GM21723 (cell line): ENCODE data around the gene WDR31.

Experiments
- ATAC-seq: cut with Tn5 transposase; IDR thresholded peaks from one replicate; pipeline ENCODE4 v1.9.1; 2021; ENCODE audit warnings: mild to moderate bottlenecking, moderate library complexity; ENCODE audit not compliant: unreplicated experiment

Gene WDR31

DNA sequence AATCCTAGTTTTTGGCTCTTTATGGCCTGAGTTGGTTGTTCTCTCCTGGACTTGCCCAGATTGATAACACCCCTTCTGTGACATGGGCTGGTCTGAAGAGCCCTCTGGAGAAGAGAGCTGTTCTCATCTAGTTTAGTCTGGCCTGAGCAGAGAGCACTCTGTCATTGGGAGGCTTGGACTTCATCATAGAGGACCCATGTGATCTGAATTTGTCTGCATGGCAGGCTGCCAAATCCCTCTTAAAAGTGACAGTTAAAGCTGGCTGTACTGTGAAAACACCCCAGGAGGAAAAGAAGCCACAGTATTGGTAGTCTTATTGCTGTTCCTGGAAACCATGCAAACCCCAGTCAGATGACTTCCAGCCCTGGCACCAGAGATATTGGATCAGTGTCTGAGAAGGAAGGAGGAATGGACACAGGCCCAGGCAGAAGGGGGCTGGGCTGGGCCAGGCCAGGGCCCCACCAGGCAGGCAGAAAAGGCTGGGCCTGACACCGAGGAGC lies 3.7 kb upstream of the WDR31 start:
- ATAC-seq: no peak

DNA sequence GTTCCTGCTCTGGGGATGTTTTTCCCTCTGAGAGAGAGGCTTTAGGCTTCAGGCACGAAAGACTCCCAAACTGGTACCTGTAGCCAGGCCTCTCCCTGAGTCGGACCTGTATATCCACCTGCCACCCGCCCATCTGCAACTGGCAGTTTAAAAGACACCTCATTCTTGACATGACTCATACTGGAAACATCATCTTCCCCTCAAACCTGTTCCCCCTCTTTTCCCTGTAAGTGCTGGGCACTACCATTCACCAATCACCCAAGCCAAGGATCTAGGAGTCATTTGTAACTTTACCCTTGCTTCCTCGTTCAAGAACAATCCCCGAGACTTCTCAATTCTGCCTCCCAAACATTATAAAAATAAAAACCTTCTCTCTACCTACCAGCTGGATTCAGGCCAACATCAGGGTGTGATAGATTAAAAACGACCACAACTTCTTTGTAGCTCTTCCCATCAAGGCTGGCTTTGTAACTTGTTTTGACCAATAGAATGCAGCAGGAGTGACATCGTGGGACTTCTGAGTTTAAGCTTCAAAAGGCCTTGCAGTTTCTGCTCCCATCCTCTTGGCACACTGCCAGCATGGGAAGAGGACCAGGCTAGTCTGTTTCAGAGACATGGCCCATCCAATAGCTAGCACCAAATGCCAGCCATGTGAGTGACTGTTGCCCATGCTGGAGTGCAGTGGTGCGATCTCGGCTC lies 1.8 kb upstream of the WDR31 start:
- no peak for ATAC-seq

DNA sequence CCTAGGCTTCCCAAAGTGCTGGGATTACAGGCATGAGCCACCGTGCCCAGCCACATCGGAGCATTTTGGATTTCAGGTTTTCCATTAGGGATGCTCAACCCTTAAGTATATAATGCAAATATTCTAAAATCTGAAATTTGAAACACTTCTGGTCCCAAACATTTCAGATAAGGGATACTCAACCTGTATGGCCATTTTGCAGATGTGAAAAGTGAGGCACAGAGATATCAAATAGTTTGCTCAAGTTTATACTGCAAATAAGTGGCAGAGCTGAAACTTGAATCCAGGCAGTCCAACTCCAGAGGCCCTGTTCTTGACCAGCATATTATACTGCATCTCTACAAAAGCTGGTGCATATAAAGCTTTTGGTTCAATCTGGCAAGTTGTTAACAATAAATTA lies 2.4 kb downstream of the WDR31 start:
- ATAC-seq: no peak

DNA sequence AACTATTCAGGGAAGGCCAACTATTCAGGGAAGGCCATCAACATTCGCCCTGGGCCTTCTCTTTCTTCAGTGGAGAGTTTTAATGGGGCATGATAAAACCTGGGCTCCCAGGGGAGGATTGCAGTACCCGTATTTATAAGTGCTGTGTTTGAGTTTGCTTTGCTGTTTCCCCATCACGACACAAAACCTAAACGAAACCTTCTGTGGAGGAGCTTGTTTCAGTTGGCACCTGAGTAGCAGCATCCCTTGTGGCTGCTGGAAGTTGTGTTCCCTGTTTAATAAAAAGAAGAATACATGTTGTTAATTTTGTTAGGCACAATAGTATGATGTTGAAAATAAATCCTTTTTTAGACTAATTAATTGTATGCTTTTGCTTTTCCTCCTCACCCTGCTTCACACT lies 8.3 kb downstream of the WDR31 start:
- ATAC-seq: no peak

DNA sequence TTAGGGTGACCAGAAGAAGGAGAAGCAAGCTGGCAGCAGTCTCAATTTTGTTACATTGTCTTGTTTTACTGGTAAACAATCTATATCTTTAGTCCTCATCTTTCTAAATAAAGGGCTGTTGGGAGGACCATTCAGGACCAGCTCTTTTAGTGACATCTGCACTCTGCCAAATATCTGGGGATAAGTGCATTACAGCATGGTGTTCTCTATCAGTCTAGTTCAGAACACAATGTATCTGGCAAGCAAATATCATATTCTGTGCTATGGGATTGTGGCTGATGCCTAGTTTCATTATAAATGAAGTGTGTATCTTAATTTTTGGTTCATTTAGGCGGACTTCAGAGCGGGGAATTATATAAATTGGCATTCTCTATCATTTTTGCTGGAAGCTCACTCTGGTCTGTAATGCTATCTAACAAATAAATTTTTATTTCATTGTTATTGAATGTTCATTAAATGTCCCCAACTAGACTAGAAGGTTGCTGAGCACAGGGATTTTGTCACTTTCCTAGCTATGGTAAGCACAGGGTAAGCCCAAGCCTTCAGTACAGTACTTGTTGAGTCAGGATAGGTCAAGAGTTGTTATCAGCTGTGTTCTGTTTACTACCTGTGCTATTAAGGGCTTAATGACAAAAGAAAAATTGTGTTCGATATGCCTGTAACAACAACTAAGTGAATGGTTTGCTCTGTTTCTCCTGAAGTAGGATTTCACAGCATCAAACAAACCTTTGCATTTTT lies 11.9 kb downstream of the WDR31 start:
- no peak for ATAC-seq

DNA sequence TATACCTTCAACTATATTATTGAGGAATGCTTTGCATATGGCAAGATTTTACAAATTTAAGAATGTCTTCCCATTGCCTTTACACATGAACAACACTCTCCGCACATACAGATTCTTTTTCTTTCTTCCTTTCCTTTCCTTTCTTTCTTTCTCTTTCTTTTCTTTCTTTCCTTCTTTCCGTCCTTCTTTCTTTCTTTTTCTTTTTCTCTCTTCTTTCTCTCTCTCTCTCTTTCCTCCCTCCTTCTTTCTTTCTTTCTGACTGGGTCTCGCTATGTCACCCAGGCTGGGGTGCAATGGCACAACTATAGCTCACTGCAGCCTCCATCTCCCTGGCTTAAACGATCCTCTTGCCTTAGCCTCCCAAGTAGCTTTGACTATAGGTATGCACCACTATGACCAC lies 13.8 kb downstream of the WDR31 start:
- ATAC-seq: no peak

DNA sequence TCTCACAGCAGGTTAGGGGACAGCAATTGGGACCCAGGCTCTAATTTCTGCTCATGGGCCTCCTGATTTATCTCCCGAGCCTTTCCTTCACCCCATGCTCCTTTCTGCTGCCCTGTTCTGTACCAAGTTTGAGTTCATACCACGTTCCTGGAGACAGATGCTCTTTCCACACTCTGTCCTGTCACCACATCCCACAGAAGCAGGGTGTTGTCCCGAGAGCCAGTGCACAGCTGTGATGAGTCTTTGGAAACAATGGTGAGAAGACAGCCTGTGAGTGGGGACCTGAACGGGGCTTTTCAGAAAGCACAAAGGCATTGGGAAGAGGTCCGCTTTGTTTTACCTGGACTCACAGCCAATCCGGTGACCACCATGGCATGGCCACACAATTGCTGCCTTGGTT lies 17.4 kb downstream of the WDR31 start:
- no peak for ATAC-seq

DNA sequence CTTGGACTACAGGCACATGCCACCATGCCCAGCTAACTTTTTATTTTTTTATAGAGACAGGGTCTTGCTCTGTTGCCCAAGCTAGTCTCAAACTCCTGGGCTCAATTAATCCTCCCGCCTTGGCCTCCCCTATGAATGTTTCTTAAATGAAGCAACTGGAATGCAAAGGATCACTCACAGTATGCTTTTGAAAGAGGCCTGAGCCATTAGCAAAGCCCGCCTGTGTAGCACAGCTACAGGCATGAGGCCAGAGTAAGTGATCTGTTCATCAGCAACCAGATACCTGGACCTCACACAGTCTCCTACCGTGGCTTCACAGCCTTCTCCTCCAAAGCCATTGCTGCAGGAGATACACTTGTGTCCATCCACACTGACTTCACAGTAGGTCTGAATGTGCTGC lies 20.0 kb downstream of the WDR31 start:
- ATAC-seq: no peak

DNA sequence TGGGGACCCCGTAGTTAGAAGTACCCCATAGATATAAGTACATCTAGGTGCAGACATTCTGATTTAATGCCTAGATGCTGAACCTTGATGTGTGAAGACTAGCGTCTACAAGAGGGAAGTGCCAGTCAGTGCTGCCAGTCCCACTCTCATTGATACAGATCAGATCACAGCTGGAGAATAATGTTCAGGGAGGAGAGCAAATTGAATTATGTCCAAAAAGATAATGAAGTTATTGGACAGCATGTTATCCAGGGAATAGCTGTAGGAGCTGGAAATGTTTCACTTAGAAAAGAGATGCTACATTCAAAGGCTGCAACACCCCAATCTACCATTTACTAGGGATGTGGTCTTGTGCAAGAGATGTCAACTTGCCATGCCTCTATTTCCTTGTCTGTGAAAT lies 21.0 kb downstream of the WDR31 start:
- ATAC-seq: no peak

DNA sequence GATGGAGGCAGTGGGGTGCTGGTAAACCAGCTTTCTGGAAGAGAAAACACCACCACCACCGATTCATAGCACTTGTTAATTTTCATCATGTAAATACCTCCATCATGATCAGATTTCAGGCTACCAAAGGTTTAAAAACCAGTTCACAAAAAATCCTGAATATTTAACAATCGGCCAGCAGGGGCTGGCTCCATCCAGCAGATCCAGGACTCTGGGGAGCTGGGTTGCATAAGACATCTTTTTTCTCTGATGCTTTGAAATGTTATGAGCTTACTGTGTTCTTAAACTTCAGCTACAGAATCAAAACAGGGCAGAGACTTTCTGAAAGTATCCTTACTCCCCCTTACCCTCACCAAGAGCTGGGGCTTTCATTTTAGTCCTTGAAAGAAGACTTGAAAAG lies 22.3 kb downstream of the WDR31 start:
- no peak for ATAC-seq

DNA sequence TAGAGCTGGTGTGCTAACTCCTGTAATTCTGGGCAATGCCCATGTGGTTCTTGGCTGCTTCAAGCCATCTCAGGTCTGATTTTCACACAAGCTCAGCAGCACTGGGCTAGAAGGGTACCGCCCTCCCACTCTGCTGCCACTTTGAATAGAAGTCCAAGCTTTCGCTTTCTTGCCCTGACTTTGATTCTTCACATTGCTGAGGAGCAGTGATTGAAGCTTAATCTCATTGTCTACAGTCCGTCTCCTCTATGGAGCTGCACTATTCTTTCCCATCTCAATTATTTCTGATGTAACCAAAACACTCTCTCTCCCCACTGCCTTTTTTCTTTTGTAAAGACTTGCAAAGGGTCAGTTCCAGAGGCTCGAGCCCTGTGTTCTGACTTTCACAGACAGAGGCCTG lies 24.0 kb downstream of the WDR31 start:
- no peak for ATAC-seq

DNA sequence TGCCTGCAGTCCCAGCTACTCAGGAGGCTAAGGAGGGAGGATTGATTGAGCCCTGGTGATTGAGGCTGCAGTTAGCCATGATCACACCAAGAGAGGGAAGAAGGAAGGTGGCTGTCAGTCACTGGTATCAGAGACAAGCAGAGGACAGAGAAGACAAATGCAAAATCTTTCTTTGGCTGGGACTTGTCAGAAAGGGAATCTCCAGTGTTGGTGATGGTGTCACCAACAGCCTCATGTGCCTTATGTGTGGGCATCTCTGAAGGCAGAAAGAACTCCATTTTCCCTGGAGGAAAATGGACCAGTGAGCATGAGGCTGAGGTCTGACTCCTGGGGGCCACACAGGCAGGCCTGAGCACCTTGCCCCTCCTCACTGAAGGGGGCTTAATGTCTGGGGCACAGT lies 24.8 kb downstream of the WDR31 start:
- no peak for ATAC-seq

DNA sequence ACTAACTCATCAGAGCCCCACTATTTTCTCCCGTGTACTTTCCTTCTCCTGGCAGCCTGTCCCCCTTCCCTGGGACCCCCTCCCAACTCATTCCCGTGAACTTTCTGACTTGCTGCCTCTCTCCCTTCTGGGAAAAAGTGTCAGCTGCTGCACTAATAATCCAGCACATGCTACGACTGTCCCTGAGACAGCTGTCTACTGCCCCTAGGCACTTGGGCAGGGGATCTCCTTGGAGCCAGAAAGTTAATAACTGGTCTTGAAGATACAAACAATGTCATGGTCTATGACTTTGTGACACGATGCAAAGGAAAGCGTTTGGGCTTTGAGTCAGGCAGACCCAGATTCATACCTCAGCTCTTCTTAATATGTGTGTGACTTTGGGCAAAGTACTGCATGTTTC lies 26.8 kb downstream of the WDR31 start:
- no peak for ATAC-seq

DNA sequence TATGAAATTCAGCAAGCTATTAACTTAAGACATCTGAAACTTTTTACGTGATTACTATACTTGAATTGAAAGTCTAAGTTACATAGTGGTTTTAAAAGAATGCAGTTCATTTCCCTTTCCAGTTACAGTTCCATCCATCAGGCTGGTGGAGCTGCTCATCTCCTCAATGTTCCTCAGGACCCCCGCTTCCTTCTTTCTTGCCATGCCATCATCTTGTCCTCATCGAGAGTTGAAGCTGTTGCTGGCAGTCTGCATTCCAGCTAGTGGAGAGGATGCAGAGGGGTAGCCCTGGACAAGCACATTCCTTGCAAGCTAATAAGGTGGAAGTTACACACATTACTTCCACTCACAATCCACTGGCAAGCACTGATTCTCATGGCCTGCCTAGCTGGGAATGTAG lies 28.1 kb downstream of the WDR31 start:
- ATAC-seq: no peak

DNA sequence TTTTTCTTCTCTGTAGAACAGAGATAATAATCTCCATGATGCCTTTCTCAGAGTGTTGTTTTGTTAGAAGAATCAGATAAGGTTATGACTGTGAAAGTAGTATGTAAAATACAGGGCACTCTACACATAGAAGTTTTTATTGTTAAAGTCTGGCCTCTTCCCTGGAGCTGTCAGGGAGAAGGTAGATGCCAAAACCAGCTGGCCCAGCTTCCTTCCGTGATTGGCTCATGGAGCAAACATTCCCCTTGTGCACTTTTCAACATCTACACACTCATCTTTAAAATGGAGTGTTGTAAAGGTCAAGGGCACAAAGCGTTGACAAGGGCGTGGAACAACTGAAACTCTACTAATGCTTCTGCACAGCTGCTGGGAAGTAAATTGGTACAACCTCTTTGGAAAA lies 29.5 kb downstream of the WDR31 start:
- no peak for ATAC-seq

DNA sequence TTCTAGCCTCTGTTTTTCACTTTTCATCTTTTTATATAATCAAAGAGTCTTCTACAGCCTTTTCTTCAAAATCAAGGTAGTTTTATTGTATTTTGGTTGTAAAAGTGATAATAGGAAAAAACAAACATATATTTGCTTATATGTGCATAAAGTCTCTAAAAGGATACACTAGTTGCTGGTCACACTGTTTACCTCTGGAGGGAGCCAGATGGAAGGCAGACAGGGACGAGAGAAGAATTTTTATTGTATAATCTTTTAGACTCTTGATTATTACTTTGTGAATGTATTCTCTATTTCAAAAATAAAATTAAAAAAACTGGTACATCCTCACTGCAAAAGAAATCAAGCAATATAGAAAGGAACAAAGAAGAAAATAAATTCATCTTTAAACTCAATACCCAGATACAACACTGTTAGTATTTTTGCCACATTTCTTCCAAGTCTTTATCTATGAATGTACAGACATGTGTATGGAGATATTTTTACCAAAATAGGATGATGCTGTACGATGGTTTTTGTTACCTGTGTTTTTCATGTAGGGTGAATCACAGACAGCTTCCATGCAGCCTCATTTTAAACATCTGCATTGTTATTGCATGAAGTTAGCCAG lies 30.8 kb downstream of the WDR31 start:
- no peak for ATAC-seq

DNA sequence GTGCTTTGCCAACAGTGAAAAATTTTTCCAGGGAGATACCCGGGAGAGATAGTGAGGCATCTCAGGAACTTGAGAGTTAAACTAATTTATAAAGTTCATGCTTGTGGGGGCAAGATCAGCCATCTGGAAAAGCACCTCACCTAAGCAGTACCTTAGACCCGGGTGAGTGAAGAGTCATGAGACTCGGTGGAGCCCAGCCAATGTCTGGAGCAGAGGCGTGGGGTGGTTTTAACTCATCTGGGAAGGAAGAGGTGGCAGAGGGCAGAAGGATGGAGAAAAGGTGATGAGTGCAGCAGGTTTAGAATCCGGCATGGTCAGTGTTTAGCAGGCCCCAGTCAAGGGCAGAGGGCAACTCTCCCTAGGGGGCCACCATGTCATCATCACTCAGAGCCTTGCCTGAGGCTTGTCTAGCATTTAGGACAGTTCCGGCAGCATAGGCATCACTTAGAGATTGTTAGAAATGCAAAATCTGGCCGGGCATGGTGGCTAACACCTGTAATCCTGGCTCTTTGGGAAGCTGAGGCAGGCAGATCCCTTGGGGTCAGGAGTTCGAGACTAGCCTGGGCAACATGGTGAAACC lies 32.6 kb downstream of the WDR31 start:
- ATAC-seq: no peak

DNA sequence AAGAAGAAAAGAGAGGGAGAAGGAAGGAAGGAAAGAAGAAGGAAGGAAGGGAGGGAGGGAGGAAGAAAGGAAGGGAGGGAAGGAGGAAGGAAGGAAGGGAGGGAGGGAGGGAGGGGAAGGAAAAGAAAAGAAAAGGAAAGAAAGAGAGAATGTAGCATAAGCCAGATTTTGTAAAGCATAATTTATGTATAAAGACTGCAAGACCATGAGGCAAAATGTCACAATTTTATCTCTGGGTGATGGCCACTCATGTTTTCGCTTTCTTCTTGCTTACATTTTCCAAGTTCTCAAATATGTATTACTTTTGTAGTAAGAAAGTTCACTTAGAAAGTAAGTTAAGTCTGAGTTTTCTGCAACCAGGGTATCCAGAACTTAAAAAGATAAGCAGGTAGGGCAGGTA lies 33.5 kb downstream of the WDR31 start:
- ATAC-seq: no peak

DNA sequence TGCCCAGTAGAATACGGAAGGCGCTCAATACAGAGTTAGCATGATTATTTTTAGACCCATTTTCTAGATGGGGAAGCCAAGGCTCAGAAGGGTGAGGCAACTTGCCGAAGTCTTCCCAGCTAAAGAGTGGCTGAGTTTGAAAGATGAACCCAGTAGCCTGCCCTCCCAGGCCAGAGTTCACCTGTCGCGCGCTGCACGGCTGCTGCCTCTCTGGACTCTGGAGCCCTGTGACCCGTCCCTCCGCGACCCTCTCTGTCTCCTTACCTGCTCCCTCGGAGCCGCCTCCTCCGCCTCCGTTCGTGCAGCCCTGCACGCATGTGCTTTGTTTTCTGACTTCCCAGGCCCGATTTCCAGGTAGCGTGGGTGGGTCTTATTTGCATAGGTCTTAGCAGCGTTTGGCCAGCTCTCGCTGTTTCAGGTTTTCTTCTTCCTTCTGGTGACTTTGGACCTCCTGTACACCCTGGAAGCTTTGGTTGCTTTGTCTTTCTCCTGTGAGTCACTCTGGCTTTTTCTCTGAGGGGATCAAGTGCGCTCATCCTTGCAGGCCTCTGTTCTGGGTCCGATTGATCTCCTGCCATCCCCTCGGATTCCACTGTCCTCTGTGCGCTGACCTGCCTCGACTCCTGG lies 37.2 kb downstream of the WDR31 start, which contains the start of gene RNF183:
Gene RNF183, minus strand, starts transcription at position 585 of the 627 bp plus-strand sequence. CDS start 5,192 bp downstream, outside the sequence.
- ATAC-seq: no peak

DNA sequence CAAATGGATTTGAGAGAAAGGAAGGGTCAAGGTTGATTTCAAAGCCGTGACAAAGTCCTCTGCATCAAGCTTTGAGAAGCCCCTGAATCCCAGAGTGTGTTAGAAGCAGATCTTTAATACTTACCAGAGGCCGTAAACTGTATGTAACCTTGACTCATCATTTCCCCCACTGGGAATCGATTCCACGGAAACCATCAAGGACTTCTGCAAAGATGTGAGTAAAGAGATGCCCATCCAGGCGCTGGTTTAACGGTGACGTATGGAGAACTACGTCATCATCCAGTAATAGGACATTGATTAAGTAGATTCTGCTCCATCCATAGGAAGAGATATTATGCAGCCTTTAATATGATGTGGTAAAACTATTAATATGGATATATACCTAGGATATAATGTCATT lies 38.5 kb downstream of the WDR31 start:
- no peak for ATAC-seq

DNA sequence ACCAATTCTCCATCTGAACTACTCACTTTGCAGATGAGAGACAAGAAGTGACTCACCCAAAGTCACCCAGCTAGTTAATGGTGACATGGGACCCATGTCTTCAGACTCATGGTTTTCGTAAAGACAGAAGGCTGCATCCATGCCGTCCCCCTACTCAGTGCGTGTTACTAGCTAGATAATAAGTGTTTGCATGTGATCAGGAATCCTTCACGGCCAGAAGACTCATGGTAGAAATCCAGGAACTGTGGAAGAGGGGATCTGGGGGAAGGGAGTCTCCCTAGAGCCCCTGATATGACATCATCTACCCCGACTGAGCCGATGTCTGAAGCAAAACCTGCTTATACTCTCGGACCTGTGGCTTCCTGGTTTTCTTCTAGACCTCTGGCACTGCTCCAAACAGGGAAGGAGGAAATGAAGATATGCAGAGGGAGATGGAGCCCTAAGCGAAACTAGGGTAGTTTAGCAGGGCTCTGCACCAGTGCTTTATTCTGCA lies 40.2 kb downstream of the WDR31 start:
- no peak for ATAC-seq
